Gastrocnemius medialis (tissue), 4 donors: ENCODE measurements around the gene USH2A. TPM values are rescaled to one million over a fixed set of nuclear protein-coding genes. Genes with fewer than 3 reads are reported as not detected.

ENCODE experiments used
- ATAC-seq, 2 donors: fragments of 150-250 bp; one replicate each; pipeline ENCODE4 v1.9.1; 2016
- DNase-seq, 2 donors: peaks; one replicate each; pipeline ENCODE4 v3.0.0-alpha.2; 2019
- H3K27ac ChIP-seq, 4 donors: fragments of 200-600 bp; sonication (generic); 1 replicate in 1 of 4; 2 replicates in 3 of 4; pipeline ENCODE4 v1.5.1; 2016 to 2018; ENCODE audit warnings: mild to moderate bottlenecking in 2 of 4, moderate library complexity in 1 of 4
- H3K27me3 ChIP-seq, 3 donors: fragments of 200-600 bp; sonication (generic) in 2 of 3; 1 replicate in 1 of 3; 2 replicates in 2 of 3; pipeline versions ENCODE4 v1.5.1 to v1.6.0; 2016 to 2019; ENCODE audit warnings: mild to moderate bottlenecking in 1 of 3, moderate library complexity in 1 of 3
- H3K36me3 ChIP-seq, 2 donors: fragments of 200-600 bp; sonication (generic) in 1 of 2; one replicate each; pipeline ENCODE4 v1.5.1; 2017 to 2018
- H3K4me1 ChIP-seq, 2 donors: fragments of 200-600 bp; sonication (generic) in 1 of 2; one replicate each; pipeline ENCODE4 v1.5.1; 2016 to 2017; ENCODE audit warnings: mild to moderate bottlenecking in 2 of 2
- H3K4me3 ChIP-seq, 4 donors: fragments of 200-600 bp; sonication (generic) in 3 of 4; 1 replicate in 1 of 4; 2 replicates in 3 of 4; pipeline ENCODE4 v1.5.1; 2016 to 2019; ENCODE audit warnings: mild to moderate bottlenecking in 2 of 4
- H3K9me3 ChIP-seq, 3 donors: fragments of 200-600 bp; sonication (generic) in 2 of 3; 1 replicate in 1 of 3; 2 replicates in 2 of 3; pipeline ENCODE4 v1.5.1; 2016 to 2019
- POLR2A ChIP-seq, 2 donors: fragments of 450-650 bp; IDR thresholded peaks; one replicate each; pipeline ENCODE4 v1.6.1; 2017; ENCODE audit warnings: antibody characterized with exemption in 2 of 2, mild to moderate bottlenecking in 2 of 2, moderate library complexity in 2 of 2
- in situ Hi-C, 4 donors: fragments of 200-750 bp; cut with MboI; loops; one replicate each; pipeline versions ENCODE4 v1.15.0 to v1.8.0; 2017; ENCODE audit warnings: low sequenced_read_pairs in 4 of 4
- intact Hi-C: fragments of 100-400 bp; cut with DNase I; formaldehyde crosslinking; loops from one replicate; pipeline ENCODE4 v1.15.1; 2023; ENCODE audit warnings: low total_unique reads
- total RNA-seq, 4 donors: library from RNA; depleted of rRNA; stranded (reverse); fragments of >200 nt; gene quantifications; one replicate each; pipeline versions ENCODE4 v1.1.0 to v1.2.3, GENCODE V29; 2016
- TF ChIP-seq, protein P1 (sequence below), 5 experiments: fragments of 450-650 bp in 3 of 5; fragments of 200-600 bp in 2 of 5; sonication (generic) in 2 of 5; IDR thresholded peaks in 4 of 5; conservative IDR thresholded peaks in 1 of 5; 1 replicate in 4 of 5; 2 replicates in 1 of 5; pipeline ENCODE4 v1.5.1; 2016 to 2019; ENCODE audit warnings: antibody characterized with exemption in 5 of 5, mild to moderate bottlenecking in 3 of 5, moderate library complexity in 3 of 5

Gene USH2A
- total RNA-seq, 4 donors from 2014 or later: 0.02 TPM; not detected in 3

DNA sequence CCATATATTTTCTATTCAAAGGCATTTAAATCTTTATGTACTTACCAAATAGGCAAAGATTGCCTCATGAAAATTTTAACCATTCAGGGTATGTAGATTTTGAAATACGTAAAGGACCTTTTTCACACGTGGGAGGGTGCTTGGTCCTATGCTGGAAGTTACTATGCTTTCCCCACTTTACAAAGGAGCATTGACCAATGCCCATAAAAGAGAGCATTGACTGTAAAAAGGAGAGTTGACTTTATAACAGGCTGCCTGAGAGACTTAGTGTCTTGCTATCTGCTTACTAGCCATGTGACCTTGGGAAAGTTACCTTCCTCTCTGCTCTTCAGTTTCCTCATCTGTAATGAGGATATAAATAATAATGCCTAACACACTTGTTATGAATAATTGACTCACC, 346.5 kb downstream of the USH2A start:
- intact Hi-C loops (no loop called here), in situ Hi-C loops (no loop called here)
- no peak overlapping the region for H3K27ac ChIP-seq
- H3K4me3 ChIP-seq: no peak overlapping the region
- ATAC-seq (no peak), DNase-seq (no peak)
- H3K27me3 ChIP-seq: no peaks in the 10 kb centered on the region
- no peak for TF ChIP-seq POLR2A (IDR thresholded peaks at IDR 0.05)
- TF ChIP-seq, protein P1, sequence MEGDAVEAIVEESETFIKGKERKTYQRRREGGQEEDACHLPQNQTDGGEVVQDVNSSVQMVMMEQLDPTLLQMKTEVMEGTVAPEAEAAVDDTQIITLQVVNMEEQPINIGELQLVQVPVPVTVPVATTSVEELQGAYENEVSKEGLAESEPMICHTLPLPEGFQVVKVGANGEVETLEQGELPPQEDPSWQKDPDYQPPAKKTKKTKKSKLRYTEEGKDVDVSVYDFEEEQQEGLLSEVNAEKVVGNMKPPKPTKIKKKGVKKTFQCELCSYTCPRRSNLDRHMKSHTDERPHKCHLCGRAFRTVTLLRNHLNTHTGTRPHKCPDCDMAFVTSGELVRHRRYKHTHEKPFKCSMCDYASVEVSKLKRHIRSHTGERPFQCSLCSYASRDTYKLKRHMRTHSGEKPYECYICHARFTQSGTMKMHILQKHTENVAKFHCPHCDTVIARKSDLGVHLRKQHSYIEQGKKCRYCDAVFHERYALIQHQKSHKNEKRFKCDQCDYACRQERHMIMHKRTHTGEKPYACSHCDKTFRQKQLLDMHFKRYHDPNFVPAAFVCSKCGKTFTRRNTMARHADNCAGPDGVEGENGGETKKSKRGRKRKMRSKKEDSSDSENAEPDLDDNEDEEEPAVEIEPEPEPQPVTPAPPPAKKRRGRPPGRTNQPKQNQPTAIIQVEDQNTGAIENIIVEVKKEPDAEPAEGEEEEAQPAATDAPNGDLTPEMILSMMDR (IDR thresholded peaks at IDR 0.05 in 4 of 5, conservative IDR thresholded peaks at IDR 0.05 in 1 of 5): no peak
- no peaks in the 10 kb centered on the region for H3K4me1 ChIP-seq
- H3K9me3 ChIP-seq: no peaks in the 10 kb centered on the region
- no peaks in the 10 kb centered on the region for H3K36me3 ChIP-seq

DNA sequence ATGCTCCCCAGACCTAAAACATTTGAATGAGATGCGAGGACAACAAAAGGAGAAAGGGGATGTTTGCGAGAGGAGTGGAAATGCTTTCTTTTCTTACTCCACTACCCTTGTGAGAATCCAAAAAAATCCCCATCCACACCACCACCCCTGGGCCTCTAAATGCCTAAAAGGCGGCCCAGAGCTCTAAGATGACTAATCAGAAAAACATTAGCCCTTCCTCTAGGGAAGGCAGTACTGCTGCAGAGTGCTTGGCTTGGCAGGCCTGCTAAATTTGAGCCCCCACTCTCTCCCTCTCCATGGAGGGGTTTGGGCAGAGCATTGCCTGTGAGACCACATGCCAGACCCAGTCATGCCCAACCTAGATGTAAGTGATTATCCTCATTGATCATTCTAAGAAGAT, 347.9 kb downstream of the USH2A start:
- DNase-seq (no peak), ATAC-seq (no peak)
- no peaks in the 10 kb centered on the region for H3K9me3 ChIP-seq
- no peak overlapping the region for H3K4me3 ChIP-seq
- H3K36me3 ChIP-seq: no peaks in the 10 kb centered on the region
- in situ Hi-C loops (no loop called here), intact Hi-C loops (no loop called here)
- no peak overlapping the region for H3K27ac ChIP-seq
- no peaks in the 10 kb centered on the region for H3K27me3 ChIP-seq
- TF ChIP-seq, protein P1 (IDR thresholded peaks at IDR 0.05 in 4 of 5, conservative IDR thresholded peaks at IDR 0.05 in 1 of 5): no peak
- no peak for TF ChIP-seq POLR2A (IDR thresholded peaks at IDR 0.05)
- no peaks in the 10 kb centered on the region for H3K4me1 ChIP-seq

DNA sequence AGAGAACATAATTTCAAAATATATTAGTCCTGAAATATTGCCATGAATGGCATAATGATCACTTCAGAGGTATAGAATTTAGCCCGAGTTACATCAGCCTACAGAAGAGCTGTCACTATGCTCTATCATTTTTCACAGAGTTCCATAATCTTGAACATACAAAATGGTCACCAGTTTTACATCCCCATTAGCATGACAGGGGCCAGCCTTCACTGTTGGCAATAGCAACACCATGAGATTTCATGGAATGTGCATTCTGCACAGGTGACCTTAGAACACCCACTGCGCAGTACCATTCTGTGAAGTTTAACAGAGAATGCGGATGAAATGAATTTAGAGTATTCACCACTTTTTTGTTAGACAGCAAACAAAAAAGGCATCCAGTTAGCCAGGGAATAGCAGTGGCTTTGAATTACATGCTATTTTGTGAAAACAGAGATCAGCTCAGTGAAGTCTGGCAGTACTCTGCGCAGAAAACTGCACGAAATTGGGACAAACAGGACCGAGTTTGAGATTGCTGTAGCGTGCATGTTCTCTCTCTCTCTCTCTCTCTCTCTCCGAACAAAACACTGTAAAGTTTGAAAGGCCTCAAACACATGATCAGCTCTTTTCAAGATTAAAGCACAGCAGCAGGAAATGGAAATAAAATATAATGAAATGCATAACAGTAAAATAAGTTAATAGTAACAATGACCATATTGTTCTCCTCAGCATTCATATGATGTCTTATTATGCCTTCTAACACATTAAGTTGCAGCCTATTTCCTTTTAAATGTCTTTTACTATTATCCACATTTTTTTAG, 349.3 kb downstream of the USH2A start:
- Histone ChIP-seq H3K27ac (no peak overlapping the region), H3K36me3 (no peaks in the 10 kb centered on the region), H3K4me1 (no peaks in the 10 kb centered on the region), H3K4me3 (no peak overlapping the region), H3K9me3 (no peaks in the 10 kb centered on the region), H3K27me3 (no peaks in the 10 kb centered on the region)
- intact Hi-C loops: no loop called here
- ATAC-seq: no peak
- TF ChIP-seq, protein P1 (IDR thresholded peaks at IDR 0.05 in 4 of 5, conservative IDR thresholded peaks at IDR 0.05 in 1 of 5): no peak
- no peak for TF ChIP-seq POLR2A (IDR thresholded peaks at IDR 0.05)
- DNase-seq: no peak
- in situ Hi-C loops: no loop called here

DNA sequence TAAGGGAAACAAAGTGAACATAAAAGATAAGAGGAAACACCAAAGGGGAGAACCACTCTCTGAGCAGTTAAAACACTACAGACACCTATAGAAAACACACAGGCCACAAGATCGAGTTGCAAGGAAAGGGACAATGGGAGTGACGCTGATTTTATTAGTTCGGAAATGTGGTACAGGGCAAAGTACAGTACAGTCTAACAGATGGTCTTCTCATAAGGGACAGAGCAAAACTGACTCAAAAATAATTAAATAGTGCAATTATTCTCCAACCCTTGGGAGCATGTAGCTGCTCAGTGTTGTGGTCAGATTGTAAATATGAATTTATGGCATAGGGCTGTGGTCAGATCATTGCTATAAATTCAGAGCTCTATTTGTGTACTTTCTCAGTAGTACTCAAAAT, 352.0 kb downstream of the USH2A start:
- Histone ChIP-seq H3K27me3 (no peaks in the 10 kb centered on the region), H3K4me1 (no peaks in the 10 kb centered on the region), H3K9me3 (no peaks in the 10 kb centered on the region), H3K36me3 (no peaks in the 10 kb centered on the region), H3K27ac (no peak overlapping the region), H3K4me3 (no peak overlapping the region)
- in situ Hi-C loops: no loop called here
- no peak for TF ChIP-seq POLR2A (IDR thresholded peaks at IDR 0.05)
- TF ChIP-seq, protein P1 (IDR thresholded peaks at IDR 0.05 in 4 of 5, conservative IDR thresholded peaks at IDR 0.05 in 1 of 5): no peak
- no peak for DNase-seq
- no peak for ATAC-seq
- intact Hi-C loops: no loop called here
